NCI-H526 (cell line): Measurements from ENCODE around the gene TOPAZ1.

Source experiments
- DNase-seq, 2 experiments: peaks; one replicate each; lab custom pipeline; 2025; lab: John Stamatoyannopoulos, UW

The TOPAZ1 gene

GRCh38 chr3:44242721-44243120 is 1.0 kb downstream of the TOPAZ1 start:
- DNase-seq: no peak

GRCh38 chr3:44248152-44248551 is 6.5 kb downstream of the TOPAZ1 start:
- no peak for DNase-seq

- peak in 1 of 2 experiments; percentile 1 for DNase-seq
Observed at GRCh38 chr3:44252332-44252959, 10.8 kb downstream of the TOPAZ1 start.

GRCh38 chr3:44259404-44259803 is 17.7 kb downstream of the TOPAZ1 start:
- no peak for DNase-seq

GRCh38 chr3:44264146-44264545 is 22.5 kb downstream of the TOPAZ1 start:
- no peak for DNase-seq

- DNase-seq: no peak
Observed at GRCh38 chr3:44265815-44266214, 24.1 kb downstream of the TOPAZ1 start.

- DNase-seq: no peak
Observed at GRCh38 chr3:44272191-44272590, 30.5 kb downstream of the TOPAZ1 start.

- no peak for DNase-seq
Observed at GRCh38 chr3:44277925-44278324, 36.2 kb downstream of the TOPAZ1 start.

- DNase-seq: no peak
Observed at GRCh38 chr3:44280077-44280476, 38.4 kb downstream of the TOPAZ1 start.

GRCh38 chr3:44280631-44281030 is 38.9 kb downstream of the TOPAZ1 start:
- DNase-seq: no peak

- DNase-seq: no peak
Observed at GRCh38 chr3:44284949-44285348, 43.3 kb downstream of the TOPAZ1 start.

- no peak for DNase-seq
Observed at GRCh38 chr3:44289882-44290462, 48.3 kb downstream of the TOPAZ1 start.

- DNase-seq: no peak
Observed at GRCh38 chr3:44292276-44292675, 50.6 kb downstream of the TOPAZ1 start.

GRCh38 chr3:44292947-44293346 is 51.3 kb downstream of the TOPAZ1 start:
- DNase-seq: no peak

- no peak for DNase-seq
Observed at GRCh38 chr3:44297255-44297654, 55.6 kb downstream of the TOPAZ1 start.

- DNase-seq: no peak
Observed at GRCh38 chr3:44301746-44302145, 60.1 kb downstream of the TOPAZ1 start.

- DNase-seq: no peak
Observed at GRCh38 chr3:44309500-44309899, 67.8 kb downstream of the TOPAZ1 start.

GRCh38 chr3:44318891-44319311 is 77.2 kb downstream of the TOPAZ1 start:
- peak in 1 of 2 experiments; percentile 30 for DNase-seq

- DNase-seq: no peak
Observed at GRCh38 chr3:44321335-44321734, 79.6 kb downstream of the TOPAZ1 start.

GRCh38 chr3:44323341-44323955 is 81.8 kb downstream of the TOPAZ1 start:
- DNase-seq: peak; percentile 42 to 83

GRCh38 chr3:44324584-44324983 is 82.9 kb downstream of the TOPAZ1 start:
- no peak for DNase-seq

GRCh38 chr3:44326019-44326418 is 84.3 kb downstream of the TOPAZ1 start:
- no peak for DNase-seq

- DNase-seq: no peak
Observed at GRCh38 chr3:44326515-44326914, 84.8 kb downstream of the TOPAZ1 start.

GRCh38 chr3:44329946-44330345 is 88.3 kb downstream of the TOPAZ1 start:
- DNase-seq: no peak
